Measurements from ENCODE around the gene GCSH.
A peak's percentile ranks its signal among the peaks of the same experiment; 100 is the strongest.

GRCh38 chr16:81035398-81035974, 60.7 kb downstream of the GCSH start, which contains the start of gene ATMIN:
- TF ChIP-seq ZNF24 (IDR thresholded peaks at IDR 0.05), result peak; percentile 23; the same call in 1 of the 2 replicates
- TF ChIP-seq EZH2 (IDR thresholded peaks at IDR 0.05; ENCODE audit: borderline replicate concordance, control insufficient read depth, low read depth, low read length), result no peak
- peak; percentile 37 for TF ChIP-seq RUNX3 (IDR thresholded peaks at IDR 0.05; ENCODE audit: low read length)
- no peak for TF ChIP-seq CBFB (IDR thresholded peaks at IDR 0.05; ENCODE audit: low read depth)
- TF ChIP-seq CTCF (IDR thresholded peaks at IDR 0.05 in 2 of 3, conservative IDR thresholded peaks at IDR 0.05 in 1 of 3; ENCODE audit: control insufficient read depth in 2 of 3, extremely low read depth in 1 of 3, insufficient read depth in 1 of 3, low read depth in 3 of 3, low read length in 3 of 3), result peak; percentile 88 to 99 (median 98)
- TF ChIP-seq POLR2AphosphoS2 (IDR thresholded peaks at IDR 0.05; ENCODE audit: low read depth, low read length), result no peak
- TF ChIP-seq RAD21 (IDR thresholded peaks at IDR 0.05; ENCODE audit: insufficient read depth, low read depth, low read length), result peak; percentile 57
- no peak for TF ChIP-seq ZNF274 (IDR thresholded peaks at IDR 0.05; ENCODE audit: insufficient read depth, insufficient read length)
- TF ChIP-seq EP300 (IDR thresholded peaks at IDR 0.05; ENCODE audit: borderline replicate concordance in 1 of 2, control insufficient read depth in 1 of 2, low read depth in 2 of 2, low read length in 2 of 2), result no peak
- no peak for TF ChIP-seq EED (IDR thresholded peaks at IDR 0.05; ENCODE audit: low read depth)
